Head of caudate nucleus (tissue), 42 donors: ENCODE data around the gene ITGB7.

Experiments used
- DNase-seq, 42 donors: peaks; one replicate each; pipeline versions ENCODE4 v3.0.0 to v3.0.0-alpha.2; 2020 to 2021; ENCODE audit warnings: mixed read lengths in 7 of 42
- intact Hi-C: fragments of 100-400 bp; cut with DNase I; formaldehyde crosslinking; loops from one replicate; pipeline ENCODE4 v1.15.0; 2022

ITGB7 gene, protein sequence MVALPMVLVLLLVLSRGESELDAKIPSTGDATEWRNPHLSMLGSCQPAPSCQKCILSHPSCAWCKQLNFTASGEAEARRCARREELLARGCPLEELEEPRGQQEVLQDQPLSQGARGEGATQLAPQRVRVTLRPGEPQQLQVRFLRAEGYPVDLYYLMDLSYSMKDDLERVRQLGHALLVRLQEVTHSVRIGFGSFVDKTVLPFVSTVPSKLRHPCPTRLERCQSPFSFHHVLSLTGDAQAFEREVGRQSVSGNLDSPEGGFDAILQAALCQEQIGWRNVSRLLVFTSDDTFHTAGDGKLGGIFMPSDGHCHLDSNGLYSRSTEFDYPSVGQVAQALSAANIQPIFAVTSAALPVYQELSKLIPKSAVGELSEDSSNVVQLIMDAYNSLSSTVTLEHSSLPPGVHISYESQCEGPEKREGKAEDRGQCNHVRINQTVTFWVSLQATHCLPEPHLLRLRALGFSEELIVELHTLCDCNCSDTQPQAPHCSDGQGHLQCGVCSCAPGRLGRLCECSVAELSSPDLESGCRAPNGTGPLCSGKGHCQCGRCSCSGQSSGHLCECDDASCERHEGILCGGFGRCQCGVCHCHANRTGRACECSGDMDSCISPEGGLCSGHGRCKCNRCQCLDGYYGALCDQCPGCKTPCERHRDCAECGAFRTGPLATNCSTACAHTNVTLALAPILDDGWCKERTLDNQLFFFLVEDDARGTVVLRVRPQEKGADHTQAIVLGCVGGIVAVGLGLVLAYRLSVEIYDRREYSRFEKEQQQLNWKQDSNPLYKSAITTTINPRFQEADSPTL

DNA sequence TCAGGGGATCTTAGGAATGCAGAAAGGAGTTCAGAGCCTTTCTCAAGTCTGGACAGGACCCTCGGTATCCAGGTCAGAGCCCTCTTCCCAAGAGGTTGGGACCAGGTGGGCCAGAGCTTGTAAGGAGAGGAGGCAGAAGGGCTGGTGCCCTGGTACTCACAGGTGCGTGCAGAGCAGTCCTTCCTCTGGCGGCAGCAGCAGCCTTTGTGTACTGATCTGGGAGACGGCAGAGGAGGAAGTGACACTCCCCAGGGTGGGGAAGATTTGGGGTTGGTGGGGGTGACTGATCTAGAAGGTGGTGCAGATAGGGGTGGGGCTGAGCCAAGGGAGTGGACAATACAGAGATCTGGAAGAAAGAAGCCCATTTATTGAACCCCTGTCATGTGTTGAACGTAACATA, at the start of gene ITGB7:
Gene ITGB7 (minus strand): TSS at position 210 of the 400 bp plus-strand sequence. CDS start 6,808 bp downstream, outside the sequence.
- peak in 1 of 42 donors; percentile 38 for DNase-seq
- intact Hi-C loops: no loop called here

DNA sequence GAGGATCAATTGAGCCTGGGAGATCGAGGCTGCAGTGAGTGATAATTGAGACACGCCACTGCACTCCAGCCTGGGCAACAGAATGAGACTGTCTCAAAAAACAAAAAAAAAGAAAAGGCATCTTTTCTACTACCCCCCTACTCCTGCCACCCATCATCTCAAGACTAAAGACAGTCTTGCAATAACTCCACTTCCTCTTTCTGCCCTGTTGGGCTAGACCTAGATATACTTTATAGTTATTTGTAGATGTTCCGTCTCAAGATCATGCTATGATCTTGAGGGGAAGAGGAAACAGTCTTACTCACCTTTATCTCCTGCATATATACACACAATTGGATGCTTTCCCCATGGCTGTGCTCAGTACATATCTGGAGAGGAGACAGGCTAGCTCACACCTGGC, 48.9 kb upstream of the ITGB7 start:
- no peak for DNase-seq
- intact Hi-C loops: no loop called here

DNA sequence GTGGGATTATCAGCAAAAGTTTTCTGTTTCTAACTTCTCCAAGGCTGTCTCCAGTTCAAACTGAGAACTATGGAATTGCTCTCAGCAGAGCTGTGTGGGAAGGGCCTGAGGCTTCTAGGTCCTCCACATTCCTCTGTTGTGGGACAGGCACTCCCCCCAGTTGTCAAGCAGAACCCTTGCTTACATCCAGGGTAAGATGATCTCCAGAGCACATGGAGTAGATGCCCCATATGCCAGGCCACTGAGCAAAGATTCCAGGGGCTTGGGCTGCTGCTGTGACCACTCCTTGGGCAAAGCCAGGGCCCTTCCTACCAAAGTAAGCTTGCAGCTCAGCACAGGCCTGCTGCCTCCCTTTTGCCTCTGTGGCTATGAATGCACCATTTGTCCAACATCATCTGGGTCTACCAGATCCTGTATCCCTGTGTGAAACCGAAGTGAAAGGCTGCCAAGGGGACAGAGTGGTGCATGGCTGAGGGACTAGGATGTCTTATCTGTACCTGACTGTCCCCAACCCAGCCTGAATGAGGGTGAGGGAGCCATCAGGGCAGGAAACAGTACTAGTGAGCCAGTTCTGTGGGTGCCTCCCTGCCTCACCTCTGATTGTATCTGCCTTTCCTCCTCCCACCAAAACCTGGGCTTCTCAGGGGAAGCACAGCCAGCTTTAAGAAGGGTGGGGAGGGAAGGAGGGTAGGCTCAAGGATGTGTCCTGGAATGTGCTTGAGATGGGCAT, 47.9 kb upstream of the ITGB7 start:
- DNase-seq: no peak
- intact Hi-C loops: loop anchor here (5.0 kb wide), 1 partner anchor 43 kb away; no protein-coding TSS in a partner anchor

DNA sequence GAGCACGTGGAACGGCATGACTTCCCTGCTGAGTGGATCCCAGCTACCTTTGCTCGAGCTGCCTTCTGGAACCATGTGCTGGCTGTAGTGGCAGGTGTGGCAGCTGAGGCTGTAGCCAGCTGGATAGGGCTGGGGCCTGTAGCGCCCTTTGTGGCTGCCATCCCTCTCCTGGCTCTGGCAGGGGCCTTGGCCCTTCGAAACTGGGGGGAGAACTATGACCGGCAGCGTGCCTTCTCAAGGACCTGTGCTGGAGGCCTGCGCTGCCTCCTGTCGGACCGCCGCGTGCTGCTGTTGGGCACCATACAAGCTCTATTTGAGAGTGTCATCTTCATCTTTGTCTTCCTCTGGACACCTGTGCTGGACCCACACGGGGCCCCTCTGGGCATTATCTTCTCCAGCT, 46.2 kb upstream of the ITGB7 start:
- intact Hi-C loops: loop anchor here (5.0 kb wide), 1 partner anchor 41 kb away; no protein-coding TSS in a partner anchor
- DNase-seq: no peak

DNA sequence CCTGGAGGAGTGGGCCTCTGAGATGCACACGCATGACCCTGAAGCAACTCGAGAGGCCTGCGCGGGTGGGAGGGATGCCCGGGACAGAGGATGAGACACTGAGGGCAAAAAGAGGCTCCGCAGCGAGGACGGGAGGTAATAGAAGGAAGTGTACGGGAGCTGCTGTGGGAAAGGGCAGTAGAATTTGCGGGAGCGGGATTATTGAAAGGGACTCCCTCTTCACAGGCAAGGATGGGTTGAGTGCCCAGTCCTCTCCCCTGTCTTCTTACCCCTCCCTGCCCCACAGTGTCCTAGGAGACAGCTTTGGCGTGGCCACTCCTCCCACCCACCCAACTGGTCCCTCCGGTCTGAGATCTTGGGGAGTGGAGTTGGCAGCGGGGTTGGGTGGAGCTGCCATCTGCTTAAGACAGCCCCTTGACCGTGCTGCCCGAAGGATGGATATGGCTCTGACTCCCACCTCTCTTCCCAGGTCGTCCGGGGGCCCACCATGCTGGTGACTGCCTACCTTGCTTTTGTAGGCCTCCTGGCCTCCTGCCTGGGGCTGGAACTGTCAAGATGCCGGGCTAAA, 45.4 kb upstream of the ITGB7 start:
- DNase-seq: peak in 5 of 42 donors; percentile 16 to 67 (median 38)

DNA sequence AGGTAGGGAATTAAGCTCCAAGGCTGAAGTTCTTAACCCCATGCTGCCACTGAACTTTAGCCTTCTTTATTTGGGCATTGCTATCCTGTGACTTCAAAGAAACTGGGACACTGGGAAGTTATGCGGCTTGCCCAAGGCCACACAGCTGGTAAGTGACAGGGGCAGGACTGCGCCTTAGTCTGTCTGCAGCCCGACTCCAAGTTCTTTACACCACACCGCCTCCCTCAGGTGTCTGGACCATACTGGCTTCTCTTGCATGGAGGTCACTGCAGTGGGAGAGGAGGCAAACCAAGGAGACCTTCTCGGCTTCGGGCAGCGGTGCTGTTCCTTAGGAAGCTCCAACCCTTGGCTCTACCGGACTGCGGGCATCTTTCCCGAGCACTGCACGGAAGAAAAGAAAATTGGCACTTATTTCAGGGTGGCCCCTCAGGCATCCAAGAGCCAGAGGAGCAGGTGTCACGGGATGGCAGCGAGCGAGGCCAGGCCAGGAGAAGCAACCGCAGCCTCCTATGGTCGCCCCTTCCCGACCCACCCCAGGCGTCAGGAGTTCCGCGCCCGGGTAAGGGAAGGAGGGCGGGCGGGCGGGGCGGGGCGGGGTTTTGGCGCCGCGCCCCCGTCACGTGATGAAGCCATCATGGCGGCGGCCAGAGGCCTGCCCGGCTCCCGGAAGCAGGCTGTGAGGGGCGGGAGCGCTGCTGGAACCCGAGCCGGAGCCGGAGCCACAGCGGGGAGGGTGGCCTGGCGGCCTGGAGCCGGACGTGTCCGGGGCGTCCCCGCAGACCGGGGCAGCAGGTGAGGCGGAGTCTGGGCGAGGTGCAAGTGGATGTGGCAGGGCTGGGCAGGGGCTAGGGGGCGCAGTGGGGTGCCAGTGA, 44.7 kb upstream of the ITGB7 start:
- intact Hi-C loops: loop anchor here (5.0 kb wide), 1 partner anchor 39 kb away; no protein-coding TSS in a partner anchor
- peak; percentile 56 to 91 (median 80) for DNase-seq

More for the DNA sequence above, 45.4 kb upstream of the ITGB7 start:
- intact Hi-C loops: loop anchor here (5.0 kb wide), 1 partner anchor 40 kb away; no protein-coding TSS in a partner anchor

DNA sequence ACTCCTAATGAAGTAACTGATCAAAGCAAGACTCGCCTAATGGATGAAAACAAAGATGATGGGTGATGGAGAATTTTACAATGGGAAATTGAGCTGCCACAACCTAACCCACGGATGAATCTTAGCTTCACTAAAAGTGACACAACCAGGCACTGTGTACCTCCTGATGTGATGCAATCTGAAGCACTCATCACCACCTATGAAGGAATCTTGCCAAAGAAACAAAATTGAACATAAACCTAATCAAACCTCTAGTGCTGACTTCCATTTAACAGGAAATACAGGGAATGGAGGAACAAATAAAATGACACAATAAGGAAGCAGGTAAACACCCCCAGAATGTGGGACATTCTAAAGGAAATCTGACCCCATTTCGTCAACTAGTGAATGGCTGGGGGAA, 38.2 kb upstream of the ITGB7 start:
- no peak for DNase-seq
- intact Hi-C loops: no loop called here

DNA sequence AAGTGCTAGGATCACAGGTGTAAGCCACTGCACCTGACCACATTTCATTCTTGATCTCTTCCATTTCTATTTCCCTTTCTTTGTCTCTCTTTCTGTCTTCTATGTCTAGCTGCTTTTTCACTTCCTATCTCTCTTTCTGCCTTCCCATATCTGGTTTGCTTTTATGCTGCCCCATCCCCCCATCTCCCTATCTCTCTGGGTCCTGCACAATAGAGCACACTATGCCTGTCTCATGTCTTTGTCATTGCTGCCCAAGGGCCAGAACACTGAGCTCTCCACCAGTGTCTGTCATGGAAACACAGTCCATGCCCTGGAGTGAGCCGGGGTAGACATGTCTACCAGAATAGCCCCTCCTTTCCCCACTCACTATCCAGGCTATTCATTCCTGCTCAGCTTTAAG, 37.3 kb upstream of the ITGB7 start:
- DNase-seq: no peak
- intact Hi-C loops: no loop called here

DNA sequence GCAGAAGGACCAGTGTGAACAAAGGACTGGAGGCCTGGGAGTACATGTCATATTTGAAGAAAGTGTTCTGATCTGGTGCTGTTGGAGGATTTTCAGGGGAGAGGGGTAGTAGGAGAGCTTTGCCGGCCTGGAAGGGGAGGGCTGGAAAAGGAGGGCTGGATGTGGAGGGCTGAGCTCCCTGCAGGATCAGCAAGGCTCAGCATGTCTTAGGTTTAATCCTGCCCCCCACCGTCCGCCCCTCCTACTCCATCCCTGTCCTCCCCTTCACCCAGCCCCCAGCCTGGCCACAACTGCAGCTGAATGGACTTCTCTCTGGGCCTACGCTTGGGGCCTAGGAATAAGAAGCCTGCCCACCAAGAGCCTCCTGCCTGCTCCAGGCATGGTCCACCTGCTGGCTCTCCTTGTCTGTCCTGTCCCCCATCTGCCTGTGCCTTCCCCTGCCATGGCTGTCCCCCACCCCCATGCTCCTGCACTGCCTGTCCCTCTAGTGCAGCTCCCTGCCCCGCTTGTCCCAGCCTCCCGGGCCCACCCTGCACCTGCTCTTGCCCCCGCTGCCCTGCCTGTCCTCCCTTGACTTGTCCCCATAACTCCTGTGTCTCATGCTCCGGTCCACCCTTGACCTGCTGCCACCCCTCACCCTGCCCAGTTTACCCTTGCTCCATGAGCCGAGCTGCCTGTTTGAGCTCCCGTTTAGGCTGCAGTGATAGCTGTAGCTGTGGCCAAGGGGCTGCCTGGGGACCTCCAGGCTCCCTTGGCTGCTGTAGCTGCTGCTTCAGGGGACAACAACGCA, 34.8 kb upstream of the ITGB7 start:
- intact Hi-C loops: no loop called here
- no peak for DNase-seq

DNA sequence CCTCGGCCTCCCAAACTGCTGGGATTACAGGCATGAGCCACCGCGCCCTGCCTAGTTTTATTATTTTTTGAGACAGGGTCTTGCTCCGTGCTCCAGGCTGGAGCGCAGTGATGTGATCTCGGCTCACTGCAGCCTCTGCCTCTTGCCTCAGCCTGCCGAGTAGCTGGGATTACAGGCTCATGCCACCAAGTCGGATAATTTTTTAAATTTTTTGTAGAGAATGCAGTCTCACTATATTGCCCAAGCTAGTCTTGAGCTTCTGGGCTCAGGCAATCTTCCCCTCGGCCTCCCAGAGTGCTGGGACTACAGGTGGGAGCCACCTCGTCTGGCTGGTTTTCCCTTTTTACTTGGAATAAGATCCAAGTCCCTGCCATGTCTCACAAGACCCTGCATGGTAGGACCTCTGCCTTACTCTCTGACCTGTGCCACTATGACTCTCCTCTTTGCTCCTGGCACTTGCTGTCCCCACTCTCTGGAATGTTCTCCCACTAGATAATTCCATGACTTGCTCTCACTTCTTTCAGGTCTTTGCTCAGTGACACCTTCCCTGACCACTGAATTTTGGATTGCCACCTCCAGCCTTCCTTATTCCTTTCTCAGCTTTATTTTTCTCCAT, 32.7 kb upstream of the ITGB7 start:
- DNase-seq: no peak
- intact Hi-C loops: no loop called here

DNA sequence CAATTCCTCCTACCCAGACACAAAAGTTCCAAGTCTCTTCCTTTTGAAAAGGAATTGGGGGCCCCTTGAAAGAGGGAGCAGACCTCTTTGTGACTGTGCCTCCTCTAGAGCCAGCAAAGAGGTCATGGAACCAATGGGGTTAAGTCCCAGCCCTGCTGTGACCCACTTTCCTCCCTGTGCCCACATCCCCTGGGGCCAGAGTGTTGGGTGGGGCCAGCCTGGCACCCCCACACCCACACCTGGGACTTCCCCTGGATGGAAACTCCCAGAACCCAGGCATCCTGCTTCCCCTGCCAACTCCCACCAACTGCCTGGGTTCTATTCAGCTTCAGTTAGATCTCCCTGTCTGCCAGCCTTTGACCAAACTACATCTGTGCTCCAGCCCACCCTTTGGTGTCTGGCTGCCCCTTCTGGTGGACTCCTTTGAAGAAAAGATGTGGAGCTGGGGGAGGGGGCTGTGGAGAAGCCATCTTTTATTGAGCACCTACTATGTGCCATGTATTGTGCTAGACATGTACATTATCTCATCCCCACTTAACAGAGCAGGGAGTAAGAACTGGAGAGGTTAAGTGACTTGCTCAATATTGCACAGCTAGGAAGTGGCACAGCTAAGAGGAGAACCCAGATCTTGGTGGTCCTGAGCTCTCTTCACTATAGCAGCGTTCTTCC, 29.5 kb upstream of the ITGB7 start:
- DNase-seq: no peak
- intact Hi-C loops: no loop called here

DNA sequence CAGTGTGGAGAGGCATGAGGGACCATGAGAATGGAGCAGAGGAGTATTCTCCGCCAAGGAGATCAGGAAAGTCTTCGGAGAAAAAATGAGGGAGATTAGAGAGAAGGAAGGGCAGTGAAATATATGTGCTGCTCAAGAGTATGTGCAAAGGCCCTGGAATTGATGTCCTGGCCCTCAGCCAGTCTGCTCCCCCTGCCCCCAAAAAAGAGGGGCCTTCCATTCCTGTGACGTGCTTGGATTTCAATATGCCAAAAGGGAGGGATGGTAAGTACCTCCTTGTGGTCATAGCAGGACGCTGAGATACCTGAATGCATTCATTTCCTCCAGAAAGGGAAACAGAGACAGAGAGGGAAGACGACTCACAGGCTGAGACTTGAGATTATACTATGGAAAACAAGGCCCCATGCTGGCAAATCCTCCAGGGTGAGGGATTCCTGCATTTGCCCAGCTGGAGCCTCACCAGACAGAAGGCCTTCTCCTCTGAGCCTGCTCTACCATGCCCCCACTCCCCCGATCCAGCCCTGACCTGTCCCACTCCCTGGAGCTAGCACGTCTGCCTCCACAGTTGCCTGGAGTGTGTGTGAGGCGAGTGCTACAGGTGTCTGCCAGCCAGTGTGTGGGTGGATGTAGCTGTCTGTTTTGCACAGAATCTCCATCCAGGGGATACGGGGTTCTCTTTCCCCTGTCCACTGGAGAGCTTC, 28.8 kb upstream of the ITGB7 start:
- intact Hi-C loops: no loop called here
- peak in 2 of 42 donors; percentile 49 to 61 for DNase-seq

DNA sequence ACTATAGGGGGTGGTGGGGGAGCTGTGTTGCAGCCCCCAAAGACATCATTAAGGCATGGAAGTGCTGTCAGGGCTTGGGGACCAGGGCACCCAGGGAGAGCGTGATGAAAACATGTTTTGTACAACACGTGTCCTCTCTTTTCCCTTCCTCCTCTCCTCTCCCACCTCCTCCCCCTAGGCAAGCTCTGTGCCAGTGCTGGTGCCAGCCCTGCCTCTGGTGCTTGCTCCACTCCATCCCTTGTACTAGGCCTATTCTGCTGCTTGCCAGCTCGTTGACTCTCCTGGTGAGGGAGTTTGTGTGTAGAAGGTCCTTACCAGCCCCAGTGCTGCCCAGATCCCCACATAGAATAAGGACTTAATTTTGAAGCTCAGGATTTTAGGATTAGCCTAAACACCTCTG, 28.1 kb upstream of the ITGB7 start:
- DNase-seq: no peak
- intact Hi-C loops: no loop called here

DNA sequence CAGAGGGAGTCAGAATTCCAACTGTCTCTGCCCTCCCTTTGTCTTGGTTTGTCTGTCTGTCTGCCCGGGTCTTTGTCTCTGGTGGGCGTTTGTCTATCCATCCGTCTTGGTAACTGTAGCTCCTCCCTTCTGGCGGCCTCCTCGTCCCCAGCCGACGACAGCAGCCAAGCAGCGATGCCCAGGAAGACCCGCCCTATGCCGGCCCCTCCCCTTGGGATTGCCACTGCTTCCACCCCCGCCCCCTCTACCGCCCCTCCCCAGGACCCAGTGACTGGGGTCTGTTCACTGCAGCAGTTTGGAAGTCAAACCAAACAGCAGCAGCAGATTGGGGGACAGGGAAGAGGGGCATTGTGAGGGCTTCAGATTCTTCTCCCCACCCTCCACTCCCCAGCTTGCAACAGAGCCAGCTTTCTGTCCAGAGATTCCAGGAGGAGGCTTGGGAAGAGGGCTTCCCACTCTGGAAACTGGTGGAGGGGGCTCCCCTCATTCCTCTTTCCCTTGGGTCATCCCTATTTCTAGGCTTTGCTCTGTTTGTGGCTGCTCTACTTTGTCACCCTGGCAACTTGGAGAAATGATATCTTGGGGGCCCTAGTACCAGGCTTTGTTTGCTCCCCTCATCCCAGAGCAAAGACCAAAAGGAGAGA, 27.3 kb upstream of the ITGB7 start:
- peak in 2 of 42 donors; percentile 37 to 44 for DNase-seq
- intact Hi-C loops: no loop called here

DNA sequence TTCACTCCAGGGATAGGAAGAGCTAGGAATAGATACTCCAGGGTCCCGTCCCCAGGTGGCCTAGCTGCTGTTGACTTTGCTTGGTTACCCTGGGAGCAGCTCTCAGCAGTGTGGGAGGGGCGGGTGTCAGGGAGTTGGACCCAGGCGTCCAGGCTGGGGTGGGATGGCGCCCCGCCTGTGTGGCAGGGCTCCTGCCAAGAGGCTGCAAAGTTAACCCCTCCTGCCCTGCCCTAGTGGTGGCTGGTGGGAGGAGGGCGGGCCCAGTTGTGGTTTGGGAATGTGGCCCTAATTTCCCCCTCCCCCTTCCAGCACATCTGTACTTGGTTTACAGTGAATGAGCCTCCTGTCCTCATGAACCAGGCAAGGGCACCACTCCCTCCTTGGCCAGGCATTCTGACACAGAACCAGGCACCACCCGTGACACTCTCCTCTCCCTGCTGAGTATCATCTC, 26.6 kb upstream of the ITGB7 start:
- intact Hi-C loops: no loop called here
- DNase-seq: no peak
